Right atrium auricular region (tissue), 2 donors: ENCODE results near the gene ALLC. TPM values are rescaled to one million over a fixed set of nuclear protein-coding genes. Genes with fewer than 3 reads are reported as not detected.
"Not testable (repeated sequence)": the region's sequence is repeated elsewhere in the genome, so short reads cannot be mapped to it uniquely, and the experiment has no call there.

Source experiments
- DNase-seq: peaks from one replicate; pipeline ENCODE4 v3.0.0-alpha.2; 2019; ENCODE audit warnings: low spot score
- H3K27ac ChIP-seq, 2 donors: fragments of 200-600 bp; sonication (generic); 1 replicate in 1 of 2; 2 replicates in 1 of 2; pipeline ENCODE4 v1.5.1; 2016 to 2019
- H3K27me3 ChIP-seq, 2 donors: fragments of 200-600 bp; sonication (generic); one replicate each; pipeline versions ENCODE4 v1.5.1 to v1.6.0; 2017 to 2019
- H3K36me3 ChIP-seq: fragments of 200-600 bp; sonication (generic); one replicate; pipeline ENCODE4 v1.5.1; 2016
- H3K4me1 ChIP-seq, 2 donors: fragments of 200-600 bp; sonication (generic); one replicate each; pipeline versions ENCODE4 v1.5.1 to v1.6.0; 2017 to 2019
- H3K4me3 ChIP-seq, 2 donors: fragments of 200-600 bp; sonication (generic); 1 replicate in 1 of 2; 2 replicates in 1 of 2; pipeline ENCODE4 v1.5.1; 2017 to 2019; ENCODE audit warnings: mild to moderate bottlenecking in 1 of 2, moderate library complexity in 1 of 2
- H3K9me3 ChIP-seq, 2 donors: fragments of 200-600 bp; sonication (generic); one replicate each; pipeline ENCODE4 v1.5.1; 2019
- total RNA-seq, 2 donors: library from RNA; depleted of rRNA; stranded (reverse); fragments of >200 nt; gene quantifications; one replicate each; pipeline ENCODE4 v1.1.0, GENCODE V29; 2016
- TF ChIP-seq, protein P1 (sequence below), 2 donors: fragments of 200-600 bp; sonication (generic); IDR thresholded peaks; one replicate each; pipeline ENCODE4 v1.5.1; 2019; ENCODE audit warnings: antibody characterized with exemption in 2 of 2

Gene ALLC
- not detected for total RNA-seq

DNA sequence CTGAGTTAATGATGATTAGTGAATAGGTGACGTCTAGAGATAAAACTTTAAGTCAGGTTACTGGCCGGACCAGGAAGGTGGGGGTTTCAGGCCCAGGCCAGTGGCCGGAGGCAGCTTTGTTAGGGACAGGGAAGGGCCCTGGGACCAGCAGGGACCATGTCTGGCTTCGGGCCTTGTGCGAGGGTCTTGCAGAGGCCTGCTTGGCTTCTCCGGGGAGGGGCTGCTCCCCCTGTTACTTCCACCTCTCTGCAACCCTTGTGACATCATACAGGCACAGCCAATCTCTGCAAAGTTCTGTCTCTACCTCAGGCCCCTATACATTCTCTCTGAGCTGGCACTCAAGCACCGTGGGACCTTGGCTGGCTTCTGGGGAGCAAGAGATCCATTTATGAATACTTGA, at the start of gene ALLC:
Gene ALLC (plus strand): TSS at position 320 of the 400 bp plus-strand sequence. CDS start 12,958 bp downstream, outside the sequence.
- TF ChIP-seq, protein P1, sequence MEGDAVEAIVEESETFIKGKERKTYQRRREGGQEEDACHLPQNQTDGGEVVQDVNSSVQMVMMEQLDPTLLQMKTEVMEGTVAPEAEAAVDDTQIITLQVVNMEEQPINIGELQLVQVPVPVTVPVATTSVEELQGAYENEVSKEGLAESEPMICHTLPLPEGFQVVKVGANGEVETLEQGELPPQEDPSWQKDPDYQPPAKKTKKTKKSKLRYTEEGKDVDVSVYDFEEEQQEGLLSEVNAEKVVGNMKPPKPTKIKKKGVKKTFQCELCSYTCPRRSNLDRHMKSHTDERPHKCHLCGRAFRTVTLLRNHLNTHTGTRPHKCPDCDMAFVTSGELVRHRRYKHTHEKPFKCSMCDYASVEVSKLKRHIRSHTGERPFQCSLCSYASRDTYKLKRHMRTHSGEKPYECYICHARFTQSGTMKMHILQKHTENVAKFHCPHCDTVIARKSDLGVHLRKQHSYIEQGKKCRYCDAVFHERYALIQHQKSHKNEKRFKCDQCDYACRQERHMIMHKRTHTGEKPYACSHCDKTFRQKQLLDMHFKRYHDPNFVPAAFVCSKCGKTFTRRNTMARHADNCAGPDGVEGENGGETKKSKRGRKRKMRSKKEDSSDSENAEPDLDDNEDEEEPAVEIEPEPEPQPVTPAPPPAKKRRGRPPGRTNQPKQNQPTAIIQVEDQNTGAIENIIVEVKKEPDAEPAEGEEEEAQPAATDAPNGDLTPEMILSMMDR (IDR thresholded peaks at IDR 0.05): no peak
- Histone ChIP-seq H3K27me3 (no peaks in the 10 kb centered on the region), H3K27ac (peak within 1 kb of the TSS; percentile 35 to 43), H3K36me3 (no peaks in the 10 kb centered on the region), H3K4me1 (peaks cover 0 to 22% of the 10 kb centered on the region in 2 donors), H3K4me3 (no peak within 1 kb of the TSS), H3K9me3 (no peaks in the 10 kb centered on the region)
- no peak for DNase-seq

DNA sequence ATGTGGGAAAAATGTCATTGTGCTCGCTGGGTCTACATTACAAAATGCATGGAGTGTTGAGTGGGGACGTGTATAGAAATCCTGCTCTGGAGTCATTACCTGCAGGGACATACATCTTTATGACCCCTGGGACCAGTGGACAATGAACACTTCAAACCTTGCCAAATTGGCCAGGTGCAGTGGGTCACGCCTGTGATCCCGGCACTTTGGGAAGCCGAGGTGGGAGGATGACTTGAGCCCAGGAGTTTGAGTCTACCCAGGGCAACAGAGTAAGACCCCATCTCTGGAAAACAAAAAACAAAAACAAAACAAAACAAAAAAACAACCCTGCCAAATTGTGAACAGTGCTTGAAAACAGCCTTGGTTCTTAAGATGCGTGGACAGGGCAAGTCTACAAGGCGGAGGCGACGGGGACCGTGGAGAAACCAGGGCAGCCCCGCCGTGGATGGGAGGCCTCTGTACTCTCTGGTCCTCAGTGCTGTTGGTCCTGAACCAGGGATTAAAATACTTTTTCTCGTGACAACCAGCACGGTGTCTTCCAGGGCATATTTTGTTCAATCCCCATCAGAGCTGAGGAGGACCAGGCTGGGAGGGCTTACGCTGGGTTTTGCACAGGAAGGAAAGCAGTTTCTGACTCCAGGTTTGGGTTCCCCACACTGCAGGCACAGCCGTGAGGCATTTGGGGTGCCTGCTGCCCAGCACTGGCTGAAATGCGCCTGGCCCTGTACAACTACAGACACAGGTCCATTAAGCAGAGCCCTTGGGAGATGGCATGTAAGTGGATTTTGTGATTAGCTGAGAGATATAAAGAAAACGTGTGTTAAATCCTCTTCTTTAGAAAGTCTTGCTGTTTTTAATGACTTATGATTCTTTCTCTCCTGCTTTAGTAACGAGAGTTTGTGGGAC, 49.4 kb upstream of the ALLC start:
- Histone ChIP-seq H3K36me3 (no peaks in the 10 kb centered on the region), H3K27ac (no peak overlapping the region), H3K4me3 (no peak overlapping the region), H3K9me3 (no peaks in the 10 kb centered on the region), H3K4me1 (no peaks in the 10 kb centered on the region), H3K27me3 (no peaks in the 10 kb centered on the region)
- no peak for DNase-seq
- TF ChIP-seq, protein P1 (IDR thresholded peaks at IDR 0.05): no peak

DNA sequence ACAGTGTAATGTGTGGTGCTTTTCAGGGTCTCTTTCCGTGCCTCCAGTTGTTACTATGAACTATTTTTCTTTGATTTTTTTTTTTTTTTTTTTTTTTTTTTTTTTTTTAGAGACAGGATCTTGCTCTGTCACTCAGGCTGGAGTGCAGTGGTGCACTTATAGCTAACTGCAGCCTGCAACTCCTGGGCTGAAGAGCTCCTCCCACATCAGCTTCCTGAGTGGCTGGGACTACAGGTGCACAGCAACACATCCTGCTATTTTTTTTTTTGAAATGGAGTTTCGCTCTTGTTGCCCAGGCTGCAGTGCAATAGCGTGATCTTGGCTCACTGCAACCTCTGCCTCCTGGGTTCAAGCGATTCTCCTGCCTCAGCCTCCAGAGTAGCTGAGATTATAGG, 48.7 kb upstream of the ALLC start:
- H3K4me1 ChIP-seq, H3K9me3 ChIP-seq, H3K4me3 ChIP-seq, H3K27ac ChIP-seq, H3K27me3 ChIP-seq, H3K36me3 ChIP-seq, DNase-seq: not testable (repeated sequence)

DNA sequence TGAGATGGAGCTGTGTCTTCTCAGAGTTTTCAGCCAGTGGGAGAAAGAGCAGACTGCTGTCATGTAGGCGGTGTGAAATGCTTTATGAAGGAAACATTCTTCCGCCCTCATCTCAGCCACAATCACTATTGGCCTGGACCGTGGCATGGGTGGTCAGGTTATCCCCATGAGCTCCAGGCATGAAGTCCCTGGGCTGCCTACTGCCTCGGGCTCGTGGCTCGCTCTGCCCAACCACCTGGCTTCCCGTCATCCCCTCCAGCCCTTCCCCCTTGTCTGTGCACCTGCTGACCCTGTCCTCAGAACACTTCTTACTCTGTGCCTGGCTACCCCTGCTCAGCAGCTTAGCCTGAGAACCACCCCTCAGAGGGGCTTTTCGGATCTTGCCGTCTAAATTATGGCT, 47.6 kb upstream of the ALLC start:
- H3K27me3 ChIP-seq: no peaks in the 10 kb centered on the region
- DNase-seq: no peak
- H3K36me3 ChIP-seq: no peaks in the 10 kb centered on the region
- H3K4me3 ChIP-seq: no peak overlapping the region
- H3K27ac ChIP-seq: no peak overlapping the region
- H3K9me3 ChIP-seq: peaks cover 0 to 7% of the 10 kb centered on the region in 2 donors
- no peaks in the 10 kb centered on the region for H3K4me1 ChIP-seq
- TF ChIP-seq, protein P1 (IDR thresholded peaks at IDR 0.05): no peak

DNA sequence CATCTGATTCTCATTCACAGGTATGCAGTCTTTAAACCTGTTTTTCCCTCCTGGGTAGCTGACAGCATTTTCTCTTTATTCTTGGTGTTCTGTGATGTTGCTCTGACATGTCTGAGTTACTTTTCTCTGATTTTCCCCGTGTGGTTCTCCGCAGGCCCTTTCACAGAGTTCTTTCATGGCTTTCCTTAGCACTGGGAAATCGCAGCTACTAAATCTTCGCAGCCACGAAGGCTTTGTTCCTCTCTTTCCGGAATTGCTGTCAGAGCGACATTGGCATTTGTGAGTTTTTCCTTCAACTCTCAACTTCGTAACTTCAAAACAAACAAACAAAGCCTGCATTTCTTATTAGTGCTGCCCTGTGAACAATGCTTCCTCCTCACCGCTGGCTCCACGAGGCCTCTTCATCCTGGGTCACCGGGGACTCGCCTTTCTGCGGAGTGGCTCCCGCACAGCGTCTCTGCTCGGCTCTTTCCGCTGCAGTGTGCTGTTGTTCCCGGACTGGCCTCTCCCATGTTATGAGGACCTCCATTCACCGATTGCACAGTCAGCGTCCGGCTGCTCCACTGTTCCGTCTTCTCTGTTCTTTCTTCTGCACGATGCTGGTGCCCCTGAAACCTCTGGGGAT, 47.0 kb upstream of the ALLC start:
- H3K27me3 ChIP-seq: no peaks in the 10 kb centered on the region
- H3K4me1 ChIP-seq: no peaks in the 10 kb centered on the region
- no peak overlapping the region for H3K4me3 ChIP-seq
- no peak for DNase-seq
- H3K36me3 ChIP-seq: no peaks in the 10 kb centered on the region
- TF ChIP-seq, protein P1 (IDR thresholded peaks at IDR 0.05): no peak
- H3K27ac ChIP-seq: no peak overlapping the region
- H3K9me3 ChIP-seq: peaks cover 0 to 7% of the 10 kb centered on the region in 2 donors

DNA sequence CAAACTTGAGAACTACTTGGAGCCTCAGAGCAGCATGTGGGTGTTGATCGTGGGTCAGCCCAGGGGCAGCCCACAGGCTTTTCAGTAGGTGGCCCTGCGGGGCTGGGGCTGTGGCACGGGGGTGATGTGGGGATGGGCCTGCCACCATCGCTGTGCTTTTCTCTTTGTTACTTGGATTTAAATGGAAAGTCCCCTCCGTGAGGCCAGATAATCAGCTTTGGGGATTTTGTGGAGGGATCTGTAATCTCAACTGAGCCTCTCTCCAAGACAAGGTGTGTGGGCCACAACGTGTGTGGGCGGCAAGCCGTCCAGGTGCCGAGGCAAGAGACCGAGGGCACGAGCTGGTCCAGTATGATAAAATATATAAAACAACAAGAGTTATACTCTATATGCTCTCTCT, 46.4 kb upstream of the ALLC start:
- no peak for DNase-seq
- no peak overlapping the region for H3K27ac ChIP-seq
- TF ChIP-seq, protein P1 (IDR thresholded peaks at IDR 0.05): no peak
- H3K27me3 ChIP-seq: no peaks in the 10 kb centered on the region
- H3K4me1 ChIP-seq: no peaks in the 10 kb centered on the region
- H3K4me3 ChIP-seq: no peak overlapping the region
- peaks cover 0 to 7% of the 10 kb centered on the region in 2 donors for H3K9me3 ChIP-seq
- no peaks in the 10 kb centered on the region for H3K36me3 ChIP-seq
